SU-DHL-6 (cell line): ENCODE measurements around the gene URB2.

ENCODE experiments used
- CTCF ChIP-seq: fragments of 200-600 bp; sonication (generic); IDR thresholded peaks from one replicate; pipeline ENCODE4 v1.5.1; 2017; ENCODE audit warnings: antibody characterized with exemption, mild to moderate bottlenecking, low read length, moderate library complexity; ENCODE audit not compliant: insufficient read depth, poor library complexity, severe bottlenecking
- EZH2phosphoT487 ChIP-seq: fragments of 200-600 bp; sonication (generic), shearing (Covaris generic); conservative IDR thresholded peaks from 2 replicates; pipeline ENCODE4 v1.6.1; 2018; ENCODE audit warnings: mild to moderate bottlenecking, antibody characterized with exemption, low read length, moderate library complexity, mixed read lengths

GRCh38 chr1:229624521-229625070, 1.5 kb upstream of the URB2 start:
- TF ChIP-seq EZH2phosphoT487 (no peak), CTCF (no peak)
